GM18517 (cell line): ENCODE data around the gene CNTNAP5.

Source experiments
- ATAC-seq: cut with Tn5 transposase; IDR thresholded peaks from one replicate; pipeline ENCODE4 v1.9.1; 2021; ENCODE audit warnings: mild to moderate bottlenecking, moderate library complexity; ENCODE audit not compliant: unreplicated experiment

Gene CNTNAP5

GRCh38 chr2:124875627-124876244 lies 850.6 kb downstream of the CNTNAP5 start:
- ATAC-seq, result no peak

GRCh38 chr2:124877141-124877577 lies 852.1 kb downstream of the CNTNAP5 start:
- no peak for ATAC-seq

- no peak for ATAC-seq
Measured at GRCh38 chr2:124879640-124880039, 854.6 kb downstream of the CNTNAP5 start.

- ATAC-seq, result no peak
Measured at GRCh38 chr2:124880995-124881394, 855.9 kb downstream of the CNTNAP5 start.

- ATAC-seq, result no peak
Measured at GRCh38 chr2:124882423-124882822, 857.3 kb downstream of the CNTNAP5 start.

- no peak for ATAC-seq
Measured at GRCh38 chr2:124883595-124883994, 858.5 kb downstream of the CNTNAP5 start.

GRCh38 chr2:124884315-124884714 lies 859.2 kb downstream of the CNTNAP5 start:
- ATAC-seq, result no peak

GRCh38 chr2:124886216-124886615 lies 861.1 kb downstream of the CNTNAP5 start:
- no peak for ATAC-seq

GRCh38 chr2:124887466-124887865 lies 862.4 kb downstream of the CNTNAP5 start:
- ATAC-seq, result no peak

GRCh38 chr2:124888431-124888830 lies 863.3 kb downstream of the CNTNAP5 start:
- no peak for ATAC-seq

- no peak for ATAC-seq
Measured at GRCh38 chr2:124894199-124894598, 869.1 kb downstream of the CNTNAP5 start.

- no peak for ATAC-seq
Measured at GRCh38 chr2:124898827-124899226, 873.7 kb downstream of the CNTNAP5 start.

- ATAC-seq, result no peak
Measured at GRCh38 chr2:124908411-124908810, 883.3 kb downstream of the CNTNAP5 start.

GRCh38 chr2:124911560-124911959 lies 886.5 kb downstream of the CNTNAP5 start:
- ATAC-seq, result no peak

- no peak for ATAC-seq
Measured at GRCh38 chr2:124913868-124914267, 888.8 kb downstream of the CNTNAP5 start.

- ATAC-seq, result no peak
Measured at GRCh38 chr2:124915567-124915966, 890.5 kb downstream of the CNTNAP5 start.

GRCh38 chr2:124919296-124919695 lies 894.2 kb downstream of the CNTNAP5 start:
- no peak for ATAC-seq

- ATAC-seq, result no peak
Measured at GRCh38 chr2:124920448-124920847, 895.4 kb downstream of the CNTNAP5 start.

- ATAC-seq, result no peak
Measured at GRCh38 chr2:124921191-124921590, 896.1 kb downstream of the CNTNAP5 start.

- ATAC-seq, result no peak
Measured at GRCh38 chr2:124923097-124923496, 898.0 kb downstream of the CNTNAP5 start.

GRCh38 chr2:124933883-124934282 lies 908.8 kb downstream of the CNTNAP5 start:
- ATAC-seq, result no peak

GRCh38 chr2:124953921-124954320 lies 928.8 kb downstream of the CNTNAP5 start:
- ATAC-seq, result no peak

- no peak for ATAC-seq
Measured at GRCh38 chr2:124959581-124959980, 934.5 kb downstream of the CNTNAP5 start.
